HG02678 (cell line): ENCODE results near the gene ZBTB1.
"Not testable (repeated sequence)": the region's sequence is repeated elsewhere in the genome, so short reads cannot be mapped to it uniquely, and the experiment has no call there.

Experiments
- ATAC-seq: cut with Tn5 transposase; IDR thresholded peaks from one replicate; pipeline ENCODE4 v1.9.1; 2021; ENCODE audit warnings: mild to moderate bottlenecking, moderate library complexity; ENCODE audit not compliant: unreplicated experiment

Gene ZBTB1

GRCh38 chr14:64563696-64564095 lies 59.1 kb downstream of the ZBTB1 start:
- ATAC-seq: no peak

DNA sequence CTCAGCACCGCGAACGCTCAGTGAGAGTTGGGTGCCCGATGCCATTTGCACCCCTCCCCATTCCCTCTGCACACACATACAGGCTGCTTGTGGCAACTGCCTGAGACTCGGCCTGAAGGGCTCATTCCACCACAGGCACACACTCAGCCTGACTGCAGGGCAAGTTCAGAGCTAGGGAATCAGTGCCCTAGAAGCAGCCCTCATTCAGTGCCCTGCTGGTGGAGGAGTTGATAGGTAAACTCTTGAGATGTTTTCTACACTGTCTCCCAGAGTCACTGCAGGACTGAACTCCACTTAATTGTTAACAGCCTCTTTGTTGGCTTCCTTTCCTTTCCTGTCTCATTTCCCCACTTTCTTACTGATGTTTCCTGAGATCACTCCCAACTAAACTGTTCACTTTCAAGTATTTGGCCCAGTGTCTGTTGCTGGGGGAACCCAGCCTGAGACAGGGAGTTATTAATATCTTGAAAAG lies 62.1 kb downstream of the ZBTB1 start:
- no peak for ATAC-seq

GRCh38 chr14:64569138-64569631 lies 64.6 kb downstream of the ZBTB1 start:
- ATAC-seq: no peak

- ATAC-seq: not testable (repeated sequence)
Observed at GRCh38 chr14:64569646-64570045, 65.1 kb downstream of the ZBTB1 start.

DNA sequence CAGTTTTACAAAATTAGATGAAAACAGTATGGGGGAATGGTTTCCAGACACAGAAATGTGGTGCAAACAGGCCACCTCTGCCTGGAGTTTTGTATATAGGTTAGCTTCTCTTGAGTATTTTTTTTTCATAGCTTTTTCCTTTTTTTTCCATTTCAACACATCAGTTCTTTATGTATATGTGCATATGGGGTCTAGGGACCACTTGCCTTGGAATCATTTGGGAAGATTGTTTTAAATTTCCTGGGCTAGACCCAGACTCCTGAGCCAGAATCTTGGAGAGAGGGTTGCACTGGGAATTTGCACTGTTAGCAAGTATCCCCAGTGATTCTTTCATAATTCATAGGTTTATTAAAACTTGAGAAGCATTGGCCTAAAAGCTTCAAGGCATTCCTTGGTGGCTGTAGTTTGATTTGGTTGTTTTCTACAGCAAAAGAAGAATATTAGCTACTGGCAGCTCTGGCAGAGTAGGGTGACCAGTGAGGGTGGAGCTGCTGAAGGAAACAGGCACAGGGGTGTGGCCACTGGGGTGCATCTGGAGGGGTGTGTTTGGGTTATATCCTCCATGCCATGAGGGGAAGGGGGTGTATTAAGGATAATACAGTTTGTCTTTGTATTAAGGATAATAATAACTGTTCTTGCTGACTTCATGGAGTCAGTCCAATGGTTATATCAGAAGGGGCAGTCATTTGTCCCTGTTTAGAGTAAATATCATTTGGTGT lies 68.0 kb downstream of the ZBTB1 start:
- ATAC-seq: no peak

GRCh38 chr14:64573109-64573508 lies 68.5 kb downstream of the ZBTB1 start:
- ATAC-seq: no peak
